HepG2 (cell line): ENCODE data around the gene ANKRD52. TPM values are rescaled to one million over a fixed set of nuclear protein-coding genes. Genes with fewer than 3 reads are reported as not detected.

Experiments used
- GMEB1 ChIP-seq: sonication (generic); formaldehyde crosslinking; IDR thresholded peaks from 2 replicates; pipeline ENCODE4 v1.5.1; 2020; ENCODE audit warnings: missing genetic modification reagents, mild to moderate bottlenecking, borderline replicate concordance
- HMG20A ChIP-seq: IDR thresholded peaks from 2 replicates; pipeline ENCODE4 v1.6.1; 2016; ENCODE audit warnings: borderline replicate concordance
- HNRNPLL ChIP-seq: fragments of 200-400 bp; formaldehyde crosslinking; IDR thresholded peaks from 2 replicates; pipeline ENCODE4 v1.6.1; 2017; ENCODE audit warnings: mild to moderate bottlenecking, low read depth, low read length; ENCODE audit not compliant: poor library complexity, severe bottlenecking
- IKZF1 ChIP-seq: fragments of 450-650 bp; IDR thresholded peaks from 2 replicates; pipeline ENCODE4 v1.7.1; 2016
- LCORL ChIP-seq, 2 experiments: fragments of 450-650 bp in 1 of 2; sonication (generic) in 1 of 2; formaldehyde crosslinking in 1 of 2; IDR thresholded peaks; 2 replicates each; pipeline versions ENCODE4 v1.5.0 to v1.6.1; 2017 to 2020; ENCODE audit warnings: antibody characterized with exemption in 1 of 2, missing genetic modification reagents in 1 of 2
- MLX ChIP-seq: IDR thresholded peaks from 2 replicates; pipeline ENCODE4 v1.6.1; 2016
- SP5 ChIP-seq: IDR thresholded peaks from 2 replicates; pipeline ENCODE4 v1.6.1; 2016; ENCODE audit warnings: low read depth, borderline replicate concordance
- SYNCRIP ChIP-seq: fragments of 200-400 bp; formaldehyde crosslinking; IDR thresholded peaks from 2 replicates; pipeline ENCODE4 v1.6.1; 2018; ENCODE audit warnings: mild to moderate bottlenecking, low read depth, low read length; ENCODE audit not compliant: insufficient read depth
- ZFX ChIP-seq: sonication (generic); formaldehyde crosslinking; IDR thresholded peaks from 2 replicates; pipeline ENCODE4 v1.4.0; 2020; ENCODE audit warnings: mild to moderate bottlenecking, low read depth, missing genetic modification reagents, moderate library complexity
- ZKSCAN1 ChIP-seq: fragments of 150-350 bp; IDR thresholded peaks from 2 replicates; pipeline ENCODE4 v1.6.1; 2014; ENCODE audit warnings: low read length
- ZNF441 ChIP-seq: sonication (generic); formaldehyde crosslinking; IDR thresholded peaks from 2 replicates; pipeline ENCODE4 v1.7.0; 2021; ENCODE audit warnings: missing genetic modification reagents, borderline replicate concordance
- ZNF552 ChIP-seq: sonication (generic); formaldehyde crosslinking; IDR thresholded peaks from 2 replicates; pipeline ENCODE4 v1.9.0; 2022; ENCODE audit warnings: missing genetic modification reagents, mild to moderate bottlenecking, borderline replicate concordance
- ZNF724P ChIP-seq: sonication (generic); formaldehyde crosslinking; IDR thresholded peaks from 2 replicates; pipeline ENCODE4 v1.8.0; 2022; ENCODE audit warnings: missing genetic modification reagents, borderline replicate concordance
- polyA plus RNA-seq, 8 experiments: library from polyadenylated mRNA; depleted of rRNA in 3 of 8; stranded (reverse) in 7 of 8; unstranded in 1 of 8; fragments of >200 nt; fragmentation: Illumina TruSeq in 4 of 8; extraction: Trizol in 4 of 8; gene quantifications; 2 replicates each; pipeline versions ENCODE4 v1.2.1 to v1.2.3, GENCODE V29; 2011 to 2016; ENCODE audit warnings: low read depth in 4 of 8, missing spikeins in 1 of 8, mixed read lengths in 1 of 8; ENCODE audit not compliant: insufficient read depth in 1 of 8
- total RNA-seq, 5 experiments: library from RNA; depleted of rRNA; stranded (reverse); fragments of >200 nt; fragmentation: Illumina TruSeq; extraction: Trizol; gene quantifications; 2 replicates each; pipeline ENCODE4 v1.2.3, GENCODE V29; 2016; ENCODE audit warnings: low read depth in 1 of 5
- TF ChIP-seq, protein P1 (sequence below): sonication (generic); formaldehyde crosslinking; IDR thresholded peaks from 2 replicates; pipeline ENCODE4 v1.4.0; 2020; ENCODE audit warnings: missing genetic modification reagents
- TF ChIP-seq, protein P2 (sequence below): sonication (generic); formaldehyde crosslinking; IDR thresholded peaks from 2 replicates; pipeline ENCODE4 v1.8.0; 2022; ENCODE audit warnings: missing genetic modification reagents, mild to moderate bottlenecking, moderate library complexity, borderline replicate concordance

Gene ANKRD52
- total and polyA plus RNA-seq, 2 of the 13 experiments (the other 11 are each of a cell fraction or from before 2014, with no cell fraction given), result 7.8 to 9.2 TPM

- TF ChIP-seq, protein P1, sequence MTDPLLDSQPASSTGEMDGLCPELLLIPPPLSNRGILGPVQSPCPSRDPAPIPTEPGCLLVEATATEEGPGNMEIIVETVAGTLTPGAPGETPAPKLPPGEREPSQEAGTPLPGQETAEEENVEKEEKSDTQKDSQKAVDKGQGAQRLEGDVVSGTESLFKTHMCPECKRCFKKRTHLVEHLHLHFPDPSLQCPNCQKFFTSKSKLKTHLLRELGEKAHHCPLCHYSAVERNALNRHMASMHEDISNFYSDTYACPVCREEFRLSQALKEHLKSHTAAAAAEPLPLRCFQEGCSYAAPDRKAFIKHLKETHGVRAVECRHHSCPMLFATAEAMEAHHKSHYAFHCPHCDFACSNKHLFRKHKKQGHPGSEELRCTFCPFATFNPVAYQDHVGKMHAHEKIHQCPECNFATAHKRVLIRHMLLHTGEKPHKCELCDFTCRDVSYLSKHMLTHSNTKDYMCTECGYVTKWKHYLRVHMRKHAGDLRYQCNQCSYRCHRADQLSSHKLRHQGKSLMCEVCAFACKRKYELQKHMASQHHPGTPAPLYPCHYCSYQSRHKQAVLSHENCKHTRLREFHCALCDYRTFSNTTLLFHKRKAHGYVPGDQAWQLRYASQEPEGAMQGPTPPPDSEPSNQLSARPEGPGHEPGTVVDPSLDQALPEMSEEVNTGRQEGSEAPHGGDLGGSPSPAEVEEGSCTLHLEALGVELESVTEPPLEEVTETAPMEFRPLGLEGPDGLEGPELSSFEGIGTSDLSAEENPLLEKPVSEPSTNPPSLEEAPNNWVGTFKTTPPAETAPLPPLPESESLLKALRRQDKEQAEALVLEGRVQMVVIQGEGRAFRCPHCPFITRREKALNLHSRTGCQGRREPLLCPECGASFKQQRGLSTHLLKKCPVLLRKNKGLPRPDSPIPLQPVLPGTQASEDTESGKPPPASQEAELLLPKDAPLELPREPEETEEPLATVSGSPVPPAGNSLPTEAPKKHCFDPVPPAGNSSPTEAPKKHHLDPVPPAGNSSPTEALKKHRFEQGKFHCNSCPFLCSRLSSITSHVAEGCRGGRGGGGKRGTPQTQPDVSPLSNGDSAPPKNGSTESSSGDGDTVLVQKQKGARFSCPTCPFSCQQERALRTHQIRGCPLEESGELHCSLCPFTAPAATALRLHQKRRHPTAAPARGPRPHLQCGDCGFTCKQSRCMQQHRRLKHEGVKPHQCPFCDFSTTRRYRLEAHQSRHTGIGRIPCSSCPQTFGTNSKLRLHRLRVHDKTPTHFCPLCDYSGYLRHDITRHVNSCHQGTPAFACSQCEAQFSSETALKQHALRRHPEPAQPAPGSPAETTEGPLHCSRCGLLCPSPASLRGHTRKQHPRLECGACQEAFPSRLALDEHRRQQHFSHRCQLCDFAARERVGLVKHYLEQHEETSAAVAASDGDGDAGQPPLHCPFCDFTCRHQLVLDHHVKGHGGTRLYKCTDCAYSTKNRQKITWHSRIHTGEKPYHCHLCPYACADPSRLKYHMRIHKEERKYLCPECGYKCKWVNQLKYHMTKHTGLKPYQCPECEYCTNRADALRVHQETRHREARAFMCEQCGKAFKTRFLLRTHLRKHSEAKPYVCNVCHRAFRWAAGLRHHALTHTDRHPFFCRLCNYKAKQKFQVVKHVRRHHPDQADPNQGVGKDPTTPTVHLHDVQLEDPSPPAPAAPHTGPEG (CRISPR knock-in tag), result no peak; the same call in 1 of the 2 replicates
- TF ChIP-seq ZNF552 (CRISPR knock-in tag), result no peak
- TF ChIP-seq SYNCRIP, result no peak
- TF ChIP-seq ZNF724P (CRISPR knock-in tag), result no peak
- TF ChIP-seq GMEB1 (CRISPR knock-in tag), result peak; percentile 64; the same call in 1 of the 2 replicates
- TF ChIP-seq HMG20A (CRISPR knock-in tag), result peak; percentile 33; the same call in 1 of the 2 replicates
- peak; percentile 64; the same call in 1 of the 2 replicates for TF ChIP-seq ZNF441
- TF ChIP-seq LCORL (IDR thresholded peaks at IDR 0.05), result no peak
- peak; percentile 52; the same call in 1 of the 2 replicates for TF ChIP-seq LCORL (CRISPR knock-in tag; IDR thresholded peaks at IDR 0.05)
- no peak for TF ChIP-seq ZKSCAN1
- no peak for TF ChIP-seq IKZF1
- peak; percentile 69 for TF ChIP-seq HNRNPLL
- peak; percentile 50; the same call in 1 of the 2 replicates for TF ChIP-seq SP5
- TF ChIP-seq, protein P2, sequence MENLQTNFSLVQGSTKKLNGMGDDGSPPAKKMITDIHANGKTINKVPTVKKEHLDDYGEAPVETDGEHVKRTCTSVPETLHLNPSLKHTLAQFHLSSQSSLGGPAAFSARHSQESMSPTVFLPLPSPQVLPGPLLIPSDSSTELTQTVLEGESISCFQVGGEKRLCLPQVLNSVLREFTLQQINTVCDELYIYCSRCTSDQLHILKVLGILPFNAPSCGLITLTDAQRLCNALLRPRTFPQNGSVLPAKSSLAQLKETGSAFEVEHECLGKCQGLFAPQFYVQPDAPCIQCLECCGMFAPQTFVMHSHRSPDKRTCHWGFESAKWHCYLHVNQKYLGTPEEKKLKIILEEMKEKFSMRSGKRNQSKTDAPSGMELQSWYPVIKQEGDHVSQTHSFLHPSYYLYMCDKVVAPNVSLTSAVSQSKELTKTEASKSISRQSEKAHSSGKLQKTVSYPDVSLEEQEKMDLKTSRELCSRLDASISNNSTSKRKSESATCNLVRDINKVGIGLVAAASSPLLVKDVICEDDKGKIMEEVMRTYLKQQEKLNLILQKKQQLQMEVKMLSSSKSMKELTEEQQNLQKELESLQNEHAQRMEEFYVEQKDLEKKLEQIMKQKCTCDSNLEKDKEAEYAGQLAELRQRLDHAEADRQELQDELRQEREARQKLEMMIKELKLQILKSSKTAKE, result no peak
- peak; percentile 99 for TF ChIP-seq ZFX (CRISPR knock-in tag)
- TF ChIP-seq MLX (CRISPR knock-in tag), result 0 out of 2 replicates have a peak, but pooled peaks have one; percentile 36
These were observed 36.2 kb downstream of the ANKRD52 start, which contains the start of gene RNF41 (continued) for GRCh38 chr12:56221757-56222530.
